HS-5 (cell line): ENCODE results near the gene BTBD10.

Experiments used
- DNase-seq: peaks from one replicate; pipeline ENCODE4 v3.0.0-alpha.2; 2012; ENCODE audit warnings: low read depth

BTBD10 gene

GRCh38 chr11:13338427-13339069 is 124.5 kb downstream of the BTBD10 start:
- no peak for DNase-seq

- no peak for DNase-seq
Observed at GRCh38 chr11:13338019-13338426, 125.0 kb downstream of the BTBD10 start.
